ENCODE measurements around the gene ZNF787.

ZNF787 gene

DNA sequence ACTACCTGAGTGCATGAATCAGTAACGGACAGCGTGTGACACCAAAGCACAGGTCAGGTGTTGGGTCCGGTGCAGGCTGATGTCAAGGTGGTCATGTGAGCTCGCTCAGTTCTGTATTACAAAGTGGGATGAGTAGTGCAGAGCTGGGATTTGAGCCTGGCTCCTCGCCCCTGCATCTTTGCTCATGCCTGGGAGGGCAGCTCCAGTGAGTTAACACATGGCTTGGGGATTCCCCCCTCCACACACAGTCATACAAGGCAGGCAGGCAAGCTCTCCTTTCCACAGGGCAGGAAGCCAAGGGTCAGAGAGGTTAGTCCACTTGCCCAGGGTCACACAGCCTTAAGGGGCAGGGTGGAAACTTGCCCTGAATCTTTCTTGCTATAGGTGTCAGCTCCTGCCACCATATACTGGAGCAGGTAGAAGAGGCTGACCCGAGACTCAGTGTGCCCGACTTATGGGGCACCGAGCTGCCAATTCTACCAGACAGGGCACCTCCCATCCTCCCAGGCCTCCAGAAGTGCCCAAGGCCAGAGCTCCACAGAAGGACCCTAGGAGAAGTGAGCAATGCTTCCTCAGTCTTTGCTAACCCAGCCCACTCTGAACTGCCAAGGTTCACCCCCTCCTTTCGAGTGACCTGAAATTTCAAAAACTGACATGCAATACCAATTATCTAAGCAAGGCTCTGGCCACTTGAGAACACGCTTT is 35.4 kb downstream of the ZNF787 start:
- in situ Hi-C loops (cut with MboI; ENCODE audit: low pct_unique_long_range_greater_than_20kb, low sequenced_read_pairs, unreplicated experiment): no loop called here
- DNase-seq (ENCODE audit: low spot score): no peak
- TF ChIP-seq, protein P1, sequence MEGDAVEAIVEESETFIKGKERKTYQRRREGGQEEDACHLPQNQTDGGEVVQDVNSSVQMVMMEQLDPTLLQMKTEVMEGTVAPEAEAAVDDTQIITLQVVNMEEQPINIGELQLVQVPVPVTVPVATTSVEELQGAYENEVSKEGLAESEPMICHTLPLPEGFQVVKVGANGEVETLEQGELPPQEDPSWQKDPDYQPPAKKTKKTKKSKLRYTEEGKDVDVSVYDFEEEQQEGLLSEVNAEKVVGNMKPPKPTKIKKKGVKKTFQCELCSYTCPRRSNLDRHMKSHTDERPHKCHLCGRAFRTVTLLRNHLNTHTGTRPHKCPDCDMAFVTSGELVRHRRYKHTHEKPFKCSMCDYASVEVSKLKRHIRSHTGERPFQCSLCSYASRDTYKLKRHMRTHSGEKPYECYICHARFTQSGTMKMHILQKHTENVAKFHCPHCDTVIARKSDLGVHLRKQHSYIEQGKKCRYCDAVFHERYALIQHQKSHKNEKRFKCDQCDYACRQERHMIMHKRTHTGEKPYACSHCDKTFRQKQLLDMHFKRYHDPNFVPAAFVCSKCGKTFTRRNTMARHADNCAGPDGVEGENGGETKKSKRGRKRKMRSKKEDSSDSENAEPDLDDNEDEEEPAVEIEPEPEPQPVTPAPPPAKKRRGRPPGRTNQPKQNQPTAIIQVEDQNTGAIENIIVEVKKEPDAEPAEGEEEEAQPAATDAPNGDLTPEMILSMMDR (IDR thresholded peaks at IDR 0.05; ENCODE audit: extremely low read depth, insufficient read depth, missing control alignments): no peak

DNA sequence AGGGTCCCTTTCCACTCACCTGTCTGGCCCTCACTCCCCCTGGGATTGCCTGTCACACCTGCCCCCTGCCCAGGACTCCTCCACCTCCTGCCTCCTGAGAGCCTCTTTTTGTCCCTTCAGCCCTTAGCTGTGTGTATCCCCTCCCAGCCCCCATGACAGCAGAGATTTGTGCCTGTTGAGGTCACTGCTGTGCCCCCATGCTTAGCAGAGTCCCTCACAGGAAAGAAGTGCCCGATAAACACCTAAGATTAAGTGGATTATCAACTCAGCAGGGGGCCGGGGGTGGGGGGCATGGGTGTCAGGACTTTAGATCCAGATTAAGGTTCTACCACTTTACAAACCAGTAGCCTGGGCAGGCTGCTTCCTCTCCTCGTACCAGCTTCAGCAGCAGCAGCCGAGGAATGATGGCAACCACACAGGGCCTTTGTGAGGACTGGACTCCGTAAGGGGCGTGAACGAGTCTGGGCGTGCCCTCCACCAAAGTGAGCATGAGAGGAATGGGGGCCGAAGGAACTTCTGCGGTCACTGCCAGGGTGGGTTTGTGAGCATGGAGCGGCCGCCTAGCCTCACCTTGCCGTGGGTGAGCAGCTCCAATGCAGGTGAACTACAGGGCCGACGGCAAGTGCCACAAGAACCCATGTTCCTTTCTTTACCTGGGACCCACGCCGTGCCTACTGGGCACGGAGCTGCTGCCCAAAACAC is 36.1 kb downstream of the ZNF787 start:
- TF ChIP-seq, protein P1 (IDR thresholded peaks at IDR 0.05; ENCODE audit: extremely low read depth, insufficient read depth, missing control alignments): no peak
- in situ Hi-C loops (cut with MboI; ENCODE audit: low pct_unique_long_range_greater_than_20kb, low sequenced_read_pairs, unreplicated experiment): no loop called here
- no peak for DNase-seq (ENCODE audit: low spot score)

DNA sequence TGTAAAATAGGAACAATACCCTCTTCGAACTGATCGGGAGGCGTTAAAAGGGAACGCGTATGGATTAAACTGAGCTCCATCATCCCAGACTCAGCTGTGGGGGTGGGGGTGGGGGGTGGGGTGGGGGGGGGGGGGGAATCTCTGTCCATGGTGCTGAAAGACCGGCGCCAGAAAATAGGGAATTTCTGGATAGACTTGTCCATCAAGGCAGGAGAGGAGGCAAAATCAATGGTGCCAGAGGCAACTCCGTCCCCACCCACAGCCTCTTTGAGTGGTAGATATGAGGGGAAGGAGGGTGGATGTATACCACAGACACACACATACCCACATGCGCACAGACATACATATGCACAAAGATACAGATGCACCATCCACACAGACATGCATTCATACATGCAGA is 37.4 kb downstream of the ZNF787 start:
- TF ChIP-seq, protein P1 (IDR thresholded peaks at IDR 0.05; ENCODE audit: extremely low read depth, insufficient read depth, missing control alignments): no peak
- in situ Hi-C loops (cut with MboI; ENCODE audit: low pct_unique_long_range_greater_than_20kb, low sequenced_read_pairs, unreplicated experiment): no loop called here
- no peak for DNase-seq (ENCODE audit: low spot score)

DNA sequence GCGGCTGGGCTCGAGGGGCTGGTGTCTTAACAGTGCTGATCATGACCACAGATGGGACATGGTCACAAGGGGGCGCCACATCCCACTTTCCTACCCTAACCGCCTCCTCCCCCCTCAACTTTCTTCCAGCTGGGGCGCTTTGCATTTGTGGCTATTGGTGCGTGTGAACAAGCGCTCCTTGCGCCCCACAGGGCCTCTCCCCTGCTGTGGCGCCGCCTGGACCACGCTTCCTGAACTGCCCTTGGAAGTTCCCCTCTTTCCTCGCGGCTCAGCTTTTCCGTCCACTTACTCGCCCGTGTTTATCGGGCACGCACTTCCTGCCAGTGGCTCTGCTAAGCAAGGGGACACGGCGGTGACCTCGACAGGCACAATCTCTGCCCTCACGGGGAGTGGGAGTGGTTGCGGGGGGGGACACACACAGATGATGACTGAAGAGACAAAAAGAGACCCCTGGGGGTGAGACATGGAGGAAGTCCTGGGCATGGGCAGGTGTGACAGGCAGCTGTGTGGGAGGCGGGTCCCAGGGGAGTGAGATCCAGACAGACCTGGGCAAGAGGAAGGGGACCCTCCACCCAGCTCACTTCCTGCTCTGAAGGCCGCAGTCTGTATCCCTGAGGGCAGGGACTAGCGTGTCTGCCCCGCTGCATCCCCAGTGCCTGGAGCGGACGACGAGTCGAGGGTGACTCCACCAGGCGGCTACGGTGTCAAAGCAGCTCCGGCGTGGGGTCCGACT is 40.3 kb downstream of the ZNF787 start:
- in situ Hi-C loops (cut with MboI; ENCODE audit: low pct_unique_long_range_greater_than_20kb, low sequenced_read_pairs, unreplicated experiment): no loop called here
- TF ChIP-seq, protein P1 (IDR thresholded peaks at IDR 0.05; ENCODE audit: extremely low read depth, insufficient read depth, missing control alignments): peak; percentile 62
- peak; percentile 91 for DNase-seq (ENCODE audit: low spot score)

DNA sequence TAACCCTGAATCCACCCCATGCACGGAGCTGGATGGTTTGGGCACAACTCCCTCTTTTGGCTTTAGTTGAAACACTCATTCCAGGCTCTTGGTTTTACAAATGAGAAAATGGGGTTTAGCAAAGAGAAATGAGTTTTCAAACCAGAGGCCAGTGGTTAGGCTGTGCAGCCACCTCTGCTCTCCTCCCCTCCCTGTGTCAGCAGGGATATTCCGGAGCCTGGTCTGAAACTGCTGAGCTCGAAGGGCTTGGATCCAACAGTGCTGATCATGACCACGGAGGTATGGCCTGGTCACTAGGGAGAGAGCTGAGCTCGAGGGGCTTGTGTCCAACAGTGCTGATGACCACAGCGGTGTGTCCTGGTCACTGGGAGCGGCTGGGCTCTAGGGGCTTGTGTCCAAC is 41.5 kb downstream of the ZNF787 start:
- in situ Hi-C loops (cut with MboI; ENCODE audit: low pct_unique_long_range_greater_than_20kb, low sequenced_read_pairs, unreplicated experiment): loop anchor here (10.0 kb wide), 2 partner anchors 85 to 245 kb away; no protein-coding TSS in a partner anchor
- TF ChIP-seq, protein P1 (IDR thresholded peaks at IDR 0.05; ENCODE audit: extremely low read depth, insufficient read depth, missing control alignments): no peak
- DNase-seq (ENCODE audit: low spot score): no peak

DNA sequence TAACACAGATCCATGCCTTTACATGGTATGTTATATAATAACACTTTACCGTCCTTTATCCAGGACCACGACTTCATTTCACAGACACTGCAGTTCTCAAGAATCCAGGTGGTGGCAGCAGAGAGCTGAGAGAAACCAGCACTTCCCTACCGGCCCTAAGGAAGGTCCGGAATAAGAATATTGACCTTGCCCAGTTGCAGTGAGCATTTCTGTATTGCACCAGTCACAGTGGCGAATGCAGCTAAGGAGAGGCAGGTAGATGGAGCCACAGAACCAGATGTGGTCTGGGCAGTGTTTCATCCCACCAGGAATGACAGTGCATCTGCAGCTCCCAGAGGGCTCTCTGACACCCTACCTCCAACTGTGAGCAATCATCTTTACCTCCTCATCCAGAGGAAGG is 44.6 kb downstream of the ZNF787 start:
- in situ Hi-C loops (cut with MboI; ENCODE audit: low pct_unique_long_range_greater_than_20kb, low sequenced_read_pairs, unreplicated experiment): loop anchor here (10.0 kb wide), 2 partner anchors 88 to 248 kb away; no protein-coding TSS in a partner anchor
- DNase-seq (ENCODE audit: low spot score): peak; percentile 39
- TF ChIP-seq, protein P1 (IDR thresholded peaks at IDR 0.05; ENCODE audit: extremely low read depth, insufficient read depth, missing control alignments): peak; percentile 61
